ENCODE measurements around the gene ATP5F1E. TPM values are rescaled to one million over a fixed set of nuclear protein-coding genes. Genes with fewer than 3 reads are reported as not detected.

Gene ATP5F1E
- total RNA-seq, 4 donors from 2014 or later = 27.1 to 38.2 (median 33.7) TPM

- peaks cover 19 to 31% of the 10 kb centered on the region in 2 donors for H3K4me1 ChIP-seq
- intact Hi-C loops (cut with DNase I; ENCODE audit: low total_unique reads) = loop anchor here (10.0 kb wide), 1 partner anchor 334 kb away; the partner anchor contains the start of gene STX16
Observed at GRCh38 chr20:58988565-58988882, 43.6 kb downstream of the ATP5F1E start.

GRCh38 chr20:58987790-58988564 is 44.2 kb downstream of the ATP5F1E start:
- in situ Hi-C loops (cut with MboI; ENCODE audit: low sequenced_read_pairs in 4 of 4) (loop anchor here (10.0 to 25.0 kb wide), 3 partner anchors 47 to 103 kb away; partner anchors contain the start of gene ATP5F1E (in 2 of the 4)), intact Hi-C loops (cut with DNase I; ENCODE audit: low total_unique reads) (loop anchor here (10.0 kb wide), 1 partner anchor 333 kb away; the partner anchor contains the start of gene STX16)
- H3K36me3 ChIP-seq = peaks cover 0 to 69% of the 10 kb centered on the region in 2 donors
- H3K4me1 ChIP-seq = peaks cover 19 to 32% of the 10 kb centered on the region in 2 donors
- no peaks in the 10 kb centered on the region for H3K27me3 ChIP-seq
- DNase-seq (no peak), ATAC-seq (no peak)
- H3K27ac ChIP-seq = no peak overlapping the region
- H3K4me3 ChIP-seq = no peak overlapping the region
- no peaks in the 10 kb centered on the region for H3K9me3 ChIP-seq
- TF ChIP-seq CTCF (IDR thresholded peaks at IDR 0.05 in 4 of 5, conservative IDR thresholded peaks at IDR 0.05 in 1 of 5) (no peak), POLR2A (IDR thresholded peaks at IDR 0.05) (no peak)

More at GRCh38 chr20:58988565-58988882, 43.6 kb downstream of the ATP5F1E start:
- in situ Hi-C loops (cut with MboI; ENCODE audit: low sequenced_read_pairs in 4 of 4) = loop anchor here (10.0 to 25.0 kb wide), 3 partner anchors 46 to 104 kb away; partner anchors contain the start of gene ATP5F1E (in 2 of the 4)
- Histone ChIP-seq H3K27ac (no peak overlapping the region), H3K4me3 (no peak overlapping the region), H3K36me3 (peaks cover 0 to 74% of the 10 kb centered on the region in 2 donors), H3K27me3 (no peaks in the 10 kb centered on the region), H3K9me3 (no peaks in the 10 kb centered on the region)
- TF ChIP-seq POLR2A (IDR thresholded peaks at IDR 0.05) (no peak), CTCF (IDR thresholded peaks at IDR 0.05 in 4 of 5, conservative IDR thresholded peaks at IDR 0.05 in 1 of 5) (no peak)
- DNase-seq (no peak), ATAC-seq (no peak)

- no peak for DNase-seq
- no peaks in the 10 kb centered on the region for H3K9me3 ChIP-seq
- TF ChIP-seq CTCF (IDR thresholded peaks at IDR 0.05 in 4 of 5, conservative IDR thresholded peaks at IDR 0.05 in 1 of 5) = no peak
- no peak for TF ChIP-seq POLR2A (IDR thresholded peaks at IDR 0.05)
- no peak overlapping the region for H3K4me3 ChIP-seq
- H3K4me1 ChIP-seq = peaks cover 27 to 31% of the 10 kb centered on the region in 2 donors
- H3K36me3 ChIP-seq = peaks cover 0 to 59% of the 10 kb centered on the region in 2 donors
- H3K27me3 ChIP-seq = no peaks in the 10 kb centered on the region
- intact Hi-C loops (cut with DNase I; ENCODE audit: low total_unique reads) (loop anchor here (10.0 kb wide), 1 partner anchor 332 kb away; the partner anchor contains the start of gene STX16), in situ Hi-C loops (cut with MboI; ENCODE audit: low sequenced_read_pairs in 4 of 4) (loop anchor here (10.0 to 25.0 kb wide), 3 partner anchors 48 to 102 kb away; partner anchors contain the start of gene ATP5F1E (in 2 of the 4))
- H3K27ac ChIP-seq = no peak overlapping the region
- no peak for ATAC-seq
Observed at GRCh38 chr20:58986968-58987517, 45.1 kb downstream of the ATP5F1E start.

- Histone ChIP-seq H3K27me3 (no peaks in the 10 kb centered on the region), H3K36me3 (peaks cover 0 to 53% of the 10 kb centered on the region in 2 donors), H3K4me3 (no peak overlapping the region), H3K9me3 (no peaks in the 10 kb centered on the region), H3K4me1 (peaks cover 29 to 33% of the 10 kb centered on the region in 2 donors), H3K27ac (peak overlapping the region in 1 of 4 donors; percentile 10)
- in situ Hi-C loops (cut with MboI; ENCODE audit: low sequenced_read_pairs in 4 of 4) (loop anchor here (10.0 to 25.0 kb wide), 3 partner anchors 48 to 102 kb away; partner anchors contain the start of gene ATP5F1E (in 2 of the 4)), intact Hi-C loops (cut with DNase I; ENCODE audit: low total_unique reads) (loop anchor here (10.0 kb wide), 1 partner anchor 332 kb away; the partner anchor contains the start of gene STX16)
- TF ChIP-seq POLR2A (IDR thresholded peaks at IDR 0.05) (no peak), CTCF (IDR thresholded peaks at IDR 0.05 in 4 of 5, conservative IDR thresholded peaks at IDR 0.05 in 1 of 5) (no peak)
- no peak for ATAC-seq
- DNase-seq = no peak
Observed at GRCh38 chr20:58986286-58986967, 45.7 kb downstream of the ATP5F1E start.

All from gastrocnemius medialis (tissue), 4 donors.